ENCODE measurements around the gene CHMP6. TPM values are rescaled to one million over a fixed set of nuclear protein-coding genes. Genes with fewer than 3 reads are reported as not detected.

Gene CHMP6
- total and polyA plus RNA-seq, 9 of the 15 experiments (the other 6 are each of a cell fraction or from before 2014, with no cell fraction given), result 0.25 to 30.4 (median 13.4) TPM

GRCh38 chr17:80981062-80981902 lies 10.4 kb upstream of the CHMP6 start (continued):
- TF ChIP-seq TCF7L2 (IDR thresholded peaks at IDR 0.05; ENCODE audit: low read depth, low read length), result no peak
- TF ChIP-seq, protein P1, sequence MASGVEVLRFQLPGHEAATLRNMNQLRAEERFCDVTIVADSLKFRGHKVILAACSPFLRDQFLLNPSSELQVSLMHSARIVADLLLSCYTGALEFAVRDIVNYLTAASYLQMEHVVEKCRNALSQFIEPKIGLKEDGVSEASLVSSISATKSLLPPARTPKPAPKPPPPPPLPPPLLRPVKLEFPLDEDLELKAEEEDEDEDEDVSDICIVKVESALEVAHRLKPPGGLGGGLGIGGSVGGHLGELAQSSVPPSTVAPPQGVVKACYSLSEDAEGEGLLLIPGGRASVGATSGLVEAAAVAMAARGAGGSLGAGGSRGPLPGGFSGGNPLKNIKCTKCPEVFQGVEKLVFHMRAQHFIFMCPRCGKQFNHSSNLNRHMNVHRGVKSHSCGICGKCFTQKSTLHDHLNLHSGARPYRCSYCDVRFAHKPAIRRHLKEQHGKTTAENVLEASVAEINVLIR (CRISPR knock-in tag; IDR thresholded peaks at IDR 0.05), result no peak
- TF ChIP-seq DEAF1 (CRISPR knock-in tag; IDR thresholded peaks at IDR 0.05), result peak; percentile 51
- no peak for TF ChIP-seq PCBP1 (IDR thresholded peaks at IDR 0.05; ENCODE audit: low read depth, low read length, poor library complexity, severe bottlenecking)
- no peak for TF ChIP-seq PHB2 (IDR thresholded peaks at IDR 0.05; ENCODE audit: low read depth)
- no peak for TF ChIP-seq ZNF121 (CRISPR knock-in tag; conservative IDR thresholded peaks at IDR 0.05)
- TF ChIP-seq, protein P2, sequence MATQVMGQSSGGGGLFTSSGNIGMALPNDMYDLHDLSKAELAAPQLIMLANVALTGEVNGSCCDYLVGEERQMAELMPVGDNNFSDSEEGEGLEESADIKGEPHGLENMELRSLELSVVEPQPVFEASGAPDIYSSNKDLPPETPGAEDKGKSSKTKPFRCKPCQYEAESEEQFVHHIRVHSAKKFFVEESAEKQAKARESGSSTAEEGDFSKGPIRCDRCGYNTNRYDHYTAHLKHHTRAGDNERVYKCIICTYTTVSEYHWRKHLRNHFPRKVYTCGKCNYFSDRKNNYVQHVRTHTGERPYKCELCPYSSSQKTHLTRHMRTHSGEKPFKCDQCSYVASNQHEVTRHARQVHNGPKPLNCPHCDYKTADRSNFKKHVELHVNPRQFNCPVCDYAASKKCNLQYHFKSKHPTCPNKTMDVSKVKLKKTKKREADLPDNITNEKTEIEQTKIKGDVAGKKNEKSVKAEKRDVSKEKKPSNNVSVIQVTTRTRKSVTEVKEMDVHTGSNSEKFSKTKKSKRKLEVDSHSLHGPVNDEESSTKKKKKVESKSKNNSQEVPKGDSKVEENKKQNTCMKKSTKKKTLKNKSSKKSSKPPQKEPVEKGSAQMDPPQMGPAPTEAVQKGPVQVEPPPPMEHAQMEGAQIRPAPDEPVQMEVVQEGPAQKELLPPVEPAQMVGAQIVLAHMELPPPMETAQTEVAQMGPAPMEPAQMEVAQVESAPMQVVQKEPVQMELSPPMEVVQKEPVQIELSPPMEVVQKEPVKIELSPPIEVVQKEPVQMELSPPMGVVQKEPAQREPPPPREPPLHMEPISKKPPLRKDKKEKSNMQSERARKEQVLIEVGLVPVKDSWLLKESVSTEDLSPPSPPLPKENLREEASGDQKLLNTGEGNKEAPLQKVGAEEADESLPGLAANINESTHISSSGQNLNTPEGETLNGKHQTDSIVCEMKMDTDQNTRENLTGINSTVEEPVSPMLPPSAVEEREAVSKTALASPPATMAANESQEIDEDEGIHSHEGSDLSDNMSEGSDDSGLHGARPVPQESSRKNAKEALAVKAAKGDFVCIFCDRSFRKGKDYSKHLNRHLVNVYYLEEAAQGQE (IDR thresholded peaks at IDR 0.05; ENCODE audit: borderline replicate concordance), result peak; percentile 59; the same call in 1 of the 2 replicates
- TF ChIP-seq, protein P2 (CRISPR knock-in tag; IDR thresholded peaks at IDR 0.05; ENCODE audit: low read depth), result no peak
- TF ChIP-seq E2F6 (IDR thresholded peaks at IDR 0.05; ENCODE audit: borderline replicate concordance in 1 of 2, extremely low read depth in 1 of 2, insufficient read depth in 1 of 2, insufficient read length in 1 of 2, low read depth in 1 of 2, low read length in 1 of 2, poor library complexity in 1 of 2, severe bottlenecking in 1 of 2), result no peak
